Fibroblast of villous mesenchyme (primary cell): ENCODE measurements around the gene SLC38A5. TPM values are rescaled to one million over a fixed set of nuclear protein-coding genes. Genes with fewer than 3 reads are reported as not detected.

Experiments
- DNase-seq: peaks from one replicate; pipeline ENCODE4 v3.0.0-alpha.2; 2010; ENCODE audit warnings: low read depth
- H3K4me3 ChIP-seq: 2 replicates; pipeline ENCODE4 v1.5.1; 2011; ENCODE audit warnings: low read depth, mild to moderate bottlenecking, low read length
- total RNA-seq: library from RNA; depleted of rRNA; stranded (reverse); fragments of >200 nt; gene quantifications from 2 replicates; pipeline ENCODE4 v1.2.3, GENCODE V29; 2012
- TF ChIP-seq, protein P1 (sequence below): IDR thresholded peaks from 2 replicates; pipeline ENCODE4 v1.5.1; 2012; ENCODE audit warnings: low read depth, mild to moderate bottlenecking, low read length; ENCODE audit not compliant: insufficient read depth

SLC38A5 gene
- total RNA-seq, 1 donor = 12.5 TPM

DNA sequence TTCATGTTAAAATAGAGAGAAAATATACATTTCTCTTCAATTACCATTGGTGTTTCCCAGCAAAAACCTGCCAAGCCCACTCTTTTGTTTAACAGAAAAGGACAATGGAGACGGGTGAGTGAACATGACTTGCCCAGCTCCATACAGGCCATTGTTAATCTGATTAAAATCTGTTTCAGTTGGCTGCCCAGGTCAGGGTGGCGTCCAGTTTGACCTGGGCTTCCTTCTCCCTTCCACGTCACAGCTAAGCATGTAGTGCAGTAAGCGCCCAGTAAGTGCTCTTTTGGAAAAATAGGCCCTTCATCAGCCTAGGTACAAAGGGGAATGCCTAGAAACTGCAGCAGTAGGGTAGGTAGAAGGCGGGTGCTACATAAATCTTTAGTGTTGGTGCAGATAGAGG is 37.2 kb upstream of the SLC38A5 start:
- no peak for DNase-seq
- TF ChIP-seq, protein P1, sequence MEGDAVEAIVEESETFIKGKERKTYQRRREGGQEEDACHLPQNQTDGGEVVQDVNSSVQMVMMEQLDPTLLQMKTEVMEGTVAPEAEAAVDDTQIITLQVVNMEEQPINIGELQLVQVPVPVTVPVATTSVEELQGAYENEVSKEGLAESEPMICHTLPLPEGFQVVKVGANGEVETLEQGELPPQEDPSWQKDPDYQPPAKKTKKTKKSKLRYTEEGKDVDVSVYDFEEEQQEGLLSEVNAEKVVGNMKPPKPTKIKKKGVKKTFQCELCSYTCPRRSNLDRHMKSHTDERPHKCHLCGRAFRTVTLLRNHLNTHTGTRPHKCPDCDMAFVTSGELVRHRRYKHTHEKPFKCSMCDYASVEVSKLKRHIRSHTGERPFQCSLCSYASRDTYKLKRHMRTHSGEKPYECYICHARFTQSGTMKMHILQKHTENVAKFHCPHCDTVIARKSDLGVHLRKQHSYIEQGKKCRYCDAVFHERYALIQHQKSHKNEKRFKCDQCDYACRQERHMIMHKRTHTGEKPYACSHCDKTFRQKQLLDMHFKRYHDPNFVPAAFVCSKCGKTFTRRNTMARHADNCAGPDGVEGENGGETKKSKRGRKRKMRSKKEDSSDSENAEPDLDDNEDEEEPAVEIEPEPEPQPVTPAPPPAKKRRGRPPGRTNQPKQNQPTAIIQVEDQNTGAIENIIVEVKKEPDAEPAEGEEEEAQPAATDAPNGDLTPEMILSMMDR = no peak
- no peak overlapping the region for H3K4me3 ChIP-seq

- no peak for DNase-seq
- no peak overlapping the region for H3K4me3 ChIP-seq
- TF ChIP-seq, protein P1 = no peak
Measured at GRCh38 chrX:48505481-48505880, 35.4 kb upstream of the SLC38A5 start.

GRCh38 chrX:48504261-48504660 is 34.2 kb upstream of the SLC38A5 start:
- TF ChIP-seq, protein P1 = no peak
- DNase-seq = no peak
- no peak overlapping the region for H3K4me3 ChIP-seq

- H3K4me3 ChIP-seq = no peak overlapping the region
Measured at GRCh38 chrX:48498374-48498809, 28.3 kb upstream of the SLC38A5 start.

DNA sequence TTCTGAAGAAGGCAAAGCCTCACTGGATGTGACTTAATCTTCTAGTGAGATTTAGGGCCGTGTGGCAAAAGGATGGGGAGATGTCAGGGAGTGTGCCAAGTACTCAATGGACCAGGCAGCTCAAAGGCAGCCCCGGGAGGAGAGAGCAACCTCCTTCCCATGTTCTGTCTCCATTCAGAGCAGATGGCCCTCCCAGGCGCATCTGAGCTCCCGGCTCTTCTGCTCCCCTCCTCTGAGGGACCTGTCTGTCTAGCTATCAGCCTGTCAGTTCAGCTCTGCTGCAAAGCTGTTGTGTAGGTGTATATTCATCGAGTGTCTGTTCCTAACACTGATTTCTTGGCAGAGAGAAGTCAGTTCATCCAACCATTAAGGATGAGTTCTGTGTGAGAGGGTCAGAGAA is 27.8 kb upstream of the SLC38A5 start:
- DNase-seq = no peak
- TF ChIP-seq, protein P1 = no peak
- H3K4me3 ChIP-seq = no peak overlapping the region

More at GRCh38 chrX:48498374-48498809, 28.3 kb upstream of the SLC38A5 start:
- peak; percentile 35 for DNase-seq
- TF ChIP-seq, protein P1 = no peak

GRCh38 chrX:48496660-48497059 is 26.6 kb upstream of the SLC38A5 start:
- DNase-seq = no peak
- TF ChIP-seq, protein P1 = no peak
- no peak overlapping the region for H3K4me3 ChIP-seq

GRCh38 chrX:48493890-48494364 is 23.9 kb upstream of the SLC38A5 start:
- TF ChIP-seq, protein P1 = peak; percentile 42
- peak; percentile 63 for DNase-seq
- H3K4me3 ChIP-seq = no peak overlapping the region
